ENCODE results near the gene RCSD1.

DNA sequence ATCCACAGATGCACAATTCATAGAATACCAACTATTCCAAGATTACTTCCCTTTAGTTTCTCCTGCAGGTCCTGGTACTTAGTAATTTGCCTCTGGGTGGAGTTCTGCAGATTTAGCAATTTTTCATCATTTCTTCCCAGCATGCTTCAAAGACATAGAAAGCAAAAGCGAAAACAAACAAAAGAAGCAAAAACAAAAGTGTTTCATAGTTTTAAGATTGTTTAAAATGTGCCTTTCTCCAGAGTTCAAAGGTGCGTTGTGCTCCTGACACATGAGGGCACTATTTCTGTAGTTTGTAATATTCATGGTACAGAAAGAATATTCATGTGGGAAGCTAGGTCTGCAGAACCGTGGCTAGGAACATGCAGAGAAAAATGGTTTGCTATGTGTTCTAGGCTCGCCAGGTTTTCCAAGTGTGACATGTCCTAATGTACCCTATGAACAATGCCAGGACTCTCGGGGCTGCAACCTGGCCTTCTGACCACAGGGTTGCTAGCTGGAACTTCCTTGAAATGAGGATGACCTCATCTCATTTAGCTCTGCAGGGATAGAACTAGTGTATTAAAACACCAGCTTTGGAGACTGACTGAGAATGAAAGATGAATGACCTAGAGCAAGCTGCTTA is 30.0 kb upstream of the RCSD1 start:
- TF ChIP-seq ZBTB7A (IDR thresholded peaks at IDR 0.05; ENCODE audit: low read depth) (no peak), NFIC (IDR thresholded peaks at IDR 0.05) (no peak), EP300 (IDR thresholded peaks at IDR 0.05; ENCODE audit: borderline replicate concordance) (no peak), TAF1 (IDR thresholded peaks at IDR 0.05; ENCODE audit: low read depth) (no peak), CEBPB (IDR thresholded peaks at IDR 0.05) (no peak), TCF12 (IDR thresholded peaks at IDR 0.05; ENCODE audit: low read depth) (no peak), EGR1 (IDR thresholded peaks at IDR 0.05) (no peak)
- TF ChIP-seq, protein P1, sequence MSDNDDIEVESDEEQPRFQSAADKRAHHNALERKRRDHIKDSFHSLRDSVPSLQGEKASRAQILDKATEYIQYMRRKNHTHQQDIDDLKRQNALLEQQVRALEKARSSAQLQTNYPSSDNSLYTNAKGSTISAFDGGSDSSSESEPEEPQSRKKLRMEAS (IDR thresholded peaks at IDR 0.05): no peak
- TF ChIP-seq, protein P2, sequence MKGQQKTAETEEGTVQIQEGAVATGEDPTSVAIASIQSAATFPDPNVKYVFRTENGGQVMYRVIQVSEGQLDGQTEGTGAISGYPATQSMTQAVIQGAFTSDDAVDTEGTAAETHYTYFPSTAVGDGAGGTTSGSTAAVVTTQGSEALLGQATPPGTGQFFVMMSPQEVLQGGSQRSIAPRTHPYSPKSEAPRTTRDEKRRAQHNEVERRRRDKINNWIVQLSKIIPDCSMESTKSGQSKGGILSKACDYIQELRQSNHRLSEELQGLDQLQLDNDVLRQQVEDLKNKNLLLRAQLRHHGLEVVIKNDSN (IDR thresholded peaks at IDR 0.05): no peak
- TF ChIP-seq, protein P3, sequence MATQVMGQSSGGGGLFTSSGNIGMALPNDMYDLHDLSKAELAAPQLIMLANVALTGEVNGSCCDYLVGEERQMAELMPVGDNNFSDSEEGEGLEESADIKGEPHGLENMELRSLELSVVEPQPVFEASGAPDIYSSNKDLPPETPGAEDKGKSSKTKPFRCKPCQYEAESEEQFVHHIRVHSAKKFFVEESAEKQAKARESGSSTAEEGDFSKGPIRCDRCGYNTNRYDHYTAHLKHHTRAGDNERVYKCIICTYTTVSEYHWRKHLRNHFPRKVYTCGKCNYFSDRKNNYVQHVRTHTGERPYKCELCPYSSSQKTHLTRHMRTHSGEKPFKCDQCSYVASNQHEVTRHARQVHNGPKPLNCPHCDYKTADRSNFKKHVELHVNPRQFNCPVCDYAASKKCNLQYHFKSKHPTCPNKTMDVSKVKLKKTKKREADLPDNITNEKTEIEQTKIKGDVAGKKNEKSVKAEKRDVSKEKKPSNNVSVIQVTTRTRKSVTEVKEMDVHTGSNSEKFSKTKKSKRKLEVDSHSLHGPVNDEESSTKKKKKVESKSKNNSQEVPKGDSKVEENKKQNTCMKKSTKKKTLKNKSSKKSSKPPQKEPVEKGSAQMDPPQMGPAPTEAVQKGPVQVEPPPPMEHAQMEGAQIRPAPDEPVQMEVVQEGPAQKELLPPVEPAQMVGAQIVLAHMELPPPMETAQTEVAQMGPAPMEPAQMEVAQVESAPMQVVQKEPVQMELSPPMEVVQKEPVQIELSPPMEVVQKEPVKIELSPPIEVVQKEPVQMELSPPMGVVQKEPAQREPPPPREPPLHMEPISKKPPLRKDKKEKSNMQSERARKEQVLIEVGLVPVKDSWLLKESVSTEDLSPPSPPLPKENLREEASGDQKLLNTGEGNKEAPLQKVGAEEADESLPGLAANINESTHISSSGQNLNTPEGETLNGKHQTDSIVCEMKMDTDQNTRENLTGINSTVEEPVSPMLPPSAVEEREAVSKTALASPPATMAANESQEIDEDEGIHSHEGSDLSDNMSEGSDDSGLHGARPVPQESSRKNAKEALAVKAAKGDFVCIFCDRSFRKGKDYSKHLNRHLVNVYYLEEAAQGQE (IDR thresholded peaks at IDR 0.05; ENCODE audit: low read depth): no peak
